ENCODE data around the gene NOS1AP. TPM values are rescaled to one million over a fixed set of nuclear protein-coding genes. Genes with fewer than 3 reads are reported as not detected.
"Not testable (repeated sequence)": the region's sequence is repeated elsewhere in the genome, so short reads cannot be mapped to it uniquely, and the experiment has no call there.

NOS1AP gene
- total and polyA plus RNA-seq, 8 donors = 0.25 to 13.8 (median 6.2) TPM

- intact Hi-C loops (cut with DNase I; ENCODE audit: low total_unique reads) = no loop called here
- Histone ChIP-seq H3K9me3 (no peaks in the 10 kb centered on the region), H3K36me3 (no peaks in the 10 kb centered on the region), H3K4me1 (peaks cover 0 to 23% (median 17%) of the 10 kb centered on the region in 4 donors), H3K27ac (no peak overlapping the region), H3K27me3 (peaks cover 0 to 9% (median 3%) of the 10 kb centered on the region in 3 donors), H3K4me3 (no peak overlapping the region)
- 72 to 87% (median 77%) methylated on average over 2 of the region's 2 CpGs for WGBS, 5 donors
- no peak for DNase-seq
- TF ChIP-seq EP300 (IDR thresholded peaks at IDR 0.05) (no peak), POLR2AphosphoS5 (IDR thresholded peaks at IDR 0.05) (no peak), POLR2A (IDR thresholded peaks at IDR 0.05) (no peak), CTCF (IDR thresholded peaks at IDR 0.05) (no peak)
These were observed 4.5 kb upstream of the NOS1AP start for GRCh38 chr1:162065016-162065415.

GRCh38 chr1:162066836-162067235 is 2.7 kb upstream of the NOS1AP start:
- H3K4me3 ChIP-seq; H3K27ac ChIP-seq; H3K36me3 ChIP-seq; intact Hi-C loops (cut with DNase I; ENCODE audit: low total_unique reads); H3K9me3 ChIP-seq; DNase-seq: not testable (repeated sequence)
- H3K27me3 ChIP-seq = peaks cover 0 to 19% (median 9%) of the 10 kb centered on the region in 3 donors
- 75 to 89% (median 84%) methylated on average over 4 of the region's 4 CpGs for WGBS, 5 donors
- H3K4me1 ChIP-seq = peaks cover 3 to 41% (median 31%) of the 10 kb centered on the region in 4 donors

- intact Hi-C loops (cut with DNase I; ENCODE audit: low total_unique reads) = no loop called here
- no peaks in the 10 kb centered on the region for H3K36me3 ChIP-seq
- H3K27me3 ChIP-seq = peaks cover 0 to 19% (median 9%) of the 10 kb centered on the region in 3 donors
- TF ChIP-seq EP300 (IDR thresholded peaks at IDR 0.05) (no peak), CTCF (IDR thresholded peaks at IDR 0.05) (no peak), POLR2AphosphoS5 (IDR thresholded peaks at IDR 0.05) (no peak), POLR2A (IDR thresholded peaks at IDR 0.05) (no peak)
- H3K27ac ChIP-seq = no peak overlapping the region
- no peaks in the 10 kb centered on the region for H3K9me3 ChIP-seq
- DNase-seq = no peak
- WGBS, 5 donors = 20 to 41% (median 32%) methylated on average over 1 of the region's 1 CpG
- peaks cover 4 to 44% (median 33%) of the 10 kb centered on the region in 4 donors for H3K4me1 ChIP-seq
- H3K4me3 ChIP-seq = no peak overlapping the region
These were observed 2.0 kb upstream of the NOS1AP start for GRCh38 chr1:162067466-162067865.

- TF ChIP-seq EP300 (IDR thresholded peaks at IDR 0.05) (no peak), POLR2AphosphoS5 (IDR thresholded peaks at IDR 0.05) (no peak), CTCF (IDR thresholded peaks at IDR 0.05) (no peak), POLR2A (IDR thresholded peaks at IDR 0.05) (no peak)
- no peak overlapping the region for H3K4me3 ChIP-seq
These were observed 1.2 kb upstream of the NOS1AP start for GRCh38 chr1:162068301-162068700.

GRCh38 chr1:162070094-162070748 is 730 bp downstream of the NOS1AP start:
- peaks cover 0 to 9% (median 0%) of the 10 kb centered on the region in 4 donors for H3K36me3 ChIP-seq
- TF ChIP-seq POLR2AphosphoS5 (IDR thresholded peaks at IDR 0.05) = no peak
- H3K4me1 ChIP-seq = peaks cover 7 to 43% (median 36%) of the 10 kb centered on the region in 4 donors
- DNase-seq = peak; percentile 42 to 78
- peaks cover 0 to 6% (median 0%) of the 10 kb centered on the region in 4 donors for H3K9me3 ChIP-seq
- peaks cover 0 to 19% (median 9%) of the 10 kb centered on the region in 3 donors for H3K27me3 ChIP-seq
- peak overlapping the region; percentile 74 to 88 (median 76) for H3K4me3 ChIP-seq
- intact Hi-C loops (cut with DNase I; ENCODE audit: low total_unique reads) = no loop called here
- H3K27ac ChIP-seq = peak overlapping the region; percentile 82 to 99 (median 89)
- 0 to 2% (median 2%) methylated on average over 13 to 29 of the region's 29 CpGs for WGBS, 5 donors

More at GRCh38 chr1:162068301-162068700, 1.2 kb upstream of the NOS1AP start:
- WGBS, 5 donors = 92 to 97% (median 93%) methylated on average over 4 of the region's 4 CpGs
- Histone ChIP-seq H3K36me3 (no peaks in the 10 kb centered on the region), H3K9me3 (no peaks in the 10 kb centered on the region), H3K27me3 (peaks cover 0 to 19% (median 9%) of the 10 kb centered on the region in 3 donors), H3K27ac (no peak overlapping the region), H3K4me1 (peaks cover 7 to 44% (median 36%) of the 10 kb centered on the region in 4 donors)
- intact Hi-C loops (cut with DNase I; ENCODE audit: low total_unique reads) = no loop called here
- no peak for DNase-seq

Measured in stomach (tissue), 9 donors.